ENCODE results near the gene FFAR3.
"Not testable (repeated sequence)": the region's sequence is repeated elsewhere in the genome, so short reads cannot be mapped to it uniquely, and the experiment has no call there.

The FFAR3 gene

DNA sequence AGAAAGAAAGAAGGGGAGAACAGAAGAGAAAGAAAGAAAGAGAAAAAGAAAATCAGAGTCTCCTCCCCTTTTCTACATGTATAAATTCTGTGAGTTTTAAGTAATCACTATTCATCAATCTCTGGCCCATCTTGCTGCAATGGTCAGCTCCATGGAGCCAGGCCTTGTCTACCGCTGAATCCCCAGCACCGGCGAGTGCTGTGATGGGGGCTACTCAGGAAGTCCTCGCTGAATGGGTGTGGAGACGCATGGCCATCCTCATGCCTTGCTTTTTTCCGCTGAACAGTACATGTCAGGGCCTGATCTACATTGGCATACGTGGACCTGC lies 42.5 kb downstream of the FFAR3 start:
- no peak overlapping the region for H3K4me3 ChIP-seq (ENCODE audit: low read depth, low read length)
- DNase-seq (ENCODE audit: low read depth) = no peak
- TF ChIP-seq MYC (IDR thresholded peaks at IDR 0.05; ENCODE audit: low read depth, low read length) (no peak), POLR2A (IDR thresholded peaks at IDR 0.05; ENCODE audit: extremely low read depth, insufficient read length) (no peak)
- TF ChIP-seq, protein P1, sequence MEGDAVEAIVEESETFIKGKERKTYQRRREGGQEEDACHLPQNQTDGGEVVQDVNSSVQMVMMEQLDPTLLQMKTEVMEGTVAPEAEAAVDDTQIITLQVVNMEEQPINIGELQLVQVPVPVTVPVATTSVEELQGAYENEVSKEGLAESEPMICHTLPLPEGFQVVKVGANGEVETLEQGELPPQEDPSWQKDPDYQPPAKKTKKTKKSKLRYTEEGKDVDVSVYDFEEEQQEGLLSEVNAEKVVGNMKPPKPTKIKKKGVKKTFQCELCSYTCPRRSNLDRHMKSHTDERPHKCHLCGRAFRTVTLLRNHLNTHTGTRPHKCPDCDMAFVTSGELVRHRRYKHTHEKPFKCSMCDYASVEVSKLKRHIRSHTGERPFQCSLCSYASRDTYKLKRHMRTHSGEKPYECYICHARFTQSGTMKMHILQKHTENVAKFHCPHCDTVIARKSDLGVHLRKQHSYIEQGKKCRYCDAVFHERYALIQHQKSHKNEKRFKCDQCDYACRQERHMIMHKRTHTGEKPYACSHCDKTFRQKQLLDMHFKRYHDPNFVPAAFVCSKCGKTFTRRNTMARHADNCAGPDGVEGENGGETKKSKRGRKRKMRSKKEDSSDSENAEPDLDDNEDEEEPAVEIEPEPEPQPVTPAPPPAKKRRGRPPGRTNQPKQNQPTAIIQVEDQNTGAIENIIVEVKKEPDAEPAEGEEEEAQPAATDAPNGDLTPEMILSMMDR (IDR thresholded peaks at IDR 0.05; ENCODE audit: low read depth, low read length) = no peak
- TF ChIP-seq, protein P2, sequence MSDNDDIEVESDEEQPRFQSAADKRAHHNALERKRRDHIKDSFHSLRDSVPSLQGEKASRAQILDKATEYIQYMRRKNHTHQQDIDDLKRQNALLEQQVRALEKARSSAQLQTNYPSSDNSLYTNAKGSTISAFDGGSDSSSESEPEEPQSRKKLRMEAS (IDR thresholded peaks at IDR 0.05; ENCODE audit: low read depth, low read length) = no peak

DNA sequence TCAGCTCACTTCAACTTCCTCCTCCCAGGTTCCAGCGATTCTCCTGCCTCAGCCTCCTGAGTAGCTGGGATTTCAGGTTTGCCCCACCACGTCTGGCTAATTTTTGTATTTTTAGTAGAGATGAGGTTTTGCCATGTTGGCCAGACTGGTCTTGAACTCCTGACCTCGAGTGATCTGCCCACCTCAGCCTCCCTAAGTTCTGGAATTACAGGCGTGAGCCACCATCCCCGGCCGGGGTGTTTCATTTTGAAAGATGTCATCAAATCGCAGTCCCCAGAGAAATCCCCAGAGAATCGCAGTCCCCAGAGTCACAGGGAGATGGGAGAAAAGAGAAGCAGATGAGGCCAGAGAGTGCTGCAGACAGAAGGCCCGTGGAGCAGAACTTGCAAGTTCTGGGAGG lies 43.2 kb downstream of the FFAR3 start:
- DNase-seq (ENCODE audit: low read depth) = peak; percentile 18
- H3K4me3 ChIP-seq (ENCODE audit: low read depth, low read length) = not testable (repeated sequence)

DNA sequence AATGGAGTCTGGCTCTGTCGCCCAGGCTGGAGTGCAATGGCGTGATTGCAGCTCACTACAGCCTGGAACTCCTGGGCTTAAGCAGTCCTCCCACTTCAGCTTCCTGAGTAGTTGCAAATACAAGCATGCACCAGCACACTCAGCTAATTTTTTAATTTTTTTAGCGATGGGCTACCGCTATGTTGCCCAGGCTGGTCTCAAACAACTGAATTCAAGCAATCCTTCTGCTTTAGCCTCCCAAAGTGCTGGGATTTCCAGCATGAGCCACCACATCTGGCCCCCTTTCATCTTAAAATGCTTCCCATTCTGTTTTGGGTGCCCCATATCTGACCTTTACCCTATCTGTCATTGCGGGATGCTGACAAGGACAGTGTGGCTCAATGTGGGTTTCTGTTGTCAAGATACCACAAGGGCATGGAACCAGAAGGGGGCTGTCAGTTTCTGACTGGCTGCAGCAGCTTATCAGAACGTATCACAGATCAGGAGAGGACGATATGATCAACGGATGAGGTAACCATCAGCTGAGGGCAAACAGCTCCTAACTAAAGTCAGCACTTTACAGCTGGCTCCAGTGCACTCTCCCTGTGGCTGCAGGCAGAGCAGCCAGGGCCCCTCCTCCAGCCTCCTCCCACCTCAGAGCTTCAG lies 45.0 kb downstream of the FFAR3 start:
- TF ChIP-seq, protein P2 (IDR thresholded peaks at IDR 0.05; ENCODE audit: low read depth, low read length) = no peak
- TF ChIP-seq MYC (IDR thresholded peaks at IDR 0.05; ENCODE audit: low read depth, low read length) (no peak), POLR2A (IDR thresholded peaks at IDR 0.05; ENCODE audit: extremely low read depth, insufficient read length) (no peak)
- TF ChIP-seq, protein P1 (IDR thresholded peaks at IDR 0.05; ENCODE audit: low read depth, low read length) = no peak
- H3K4me3 ChIP-seq (ENCODE audit: low read depth, low read length) = no peak overlapping the region
- DNase-seq (ENCODE audit: low read depth) = no peak

DNA sequence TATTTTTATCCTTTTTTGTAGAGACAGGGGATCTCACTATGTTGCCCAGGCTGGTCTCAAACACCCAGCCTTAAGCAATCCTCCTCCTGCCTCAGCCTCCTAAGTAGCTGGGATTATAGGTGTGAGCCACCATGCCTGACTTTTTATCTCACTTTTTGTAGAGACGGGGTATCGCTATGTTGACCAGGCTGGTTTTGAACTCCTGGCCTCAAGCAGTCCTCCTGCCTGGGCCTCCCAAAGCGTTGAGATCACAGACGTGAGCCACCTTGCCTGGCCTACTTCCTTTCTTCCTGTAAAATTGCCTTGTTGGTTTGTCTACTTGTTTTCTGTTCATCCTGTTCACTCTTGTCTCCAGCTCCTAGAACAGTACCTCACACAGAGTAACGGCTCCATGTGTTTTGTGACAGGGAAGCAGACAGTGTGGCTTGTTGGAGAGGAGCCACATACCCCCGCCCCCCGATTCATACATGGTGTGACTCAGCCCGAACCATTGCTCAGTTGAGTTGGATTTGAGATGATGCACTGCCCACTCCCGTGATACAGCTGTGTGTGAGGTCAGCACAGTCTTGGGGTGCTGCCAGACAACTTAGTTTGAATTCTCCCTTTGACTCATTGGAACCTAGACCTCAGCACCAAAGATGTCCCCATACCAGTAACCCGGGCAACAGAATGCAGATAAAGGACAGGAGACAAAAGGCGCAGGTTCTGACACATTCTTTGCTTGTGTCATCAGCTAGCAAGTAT lies 46.8 kb downstream of the FFAR3 start:
- TF ChIP-seq, protein P1 (IDR thresholded peaks at IDR 0.05; ENCODE audit: low read depth, low read length) = no peak
- no peak for TF ChIP-seq MYC (IDR thresholded peaks at IDR 0.05; ENCODE audit: low read depth, low read length)
- no peak for TF ChIP-seq POLR2A (IDR thresholded peaks at IDR 0.05; ENCODE audit: extremely low read depth, insufficient read length)
- TF ChIP-seq, protein P2 (IDR thresholded peaks at IDR 0.05; ENCODE audit: low read depth, low read length) = no peak
- no peak for DNase-seq (ENCODE audit: low read depth)
- no peak overlapping the region for H3K4me3 ChIP-seq (ENCODE audit: low read depth, low read length)

DNA sequence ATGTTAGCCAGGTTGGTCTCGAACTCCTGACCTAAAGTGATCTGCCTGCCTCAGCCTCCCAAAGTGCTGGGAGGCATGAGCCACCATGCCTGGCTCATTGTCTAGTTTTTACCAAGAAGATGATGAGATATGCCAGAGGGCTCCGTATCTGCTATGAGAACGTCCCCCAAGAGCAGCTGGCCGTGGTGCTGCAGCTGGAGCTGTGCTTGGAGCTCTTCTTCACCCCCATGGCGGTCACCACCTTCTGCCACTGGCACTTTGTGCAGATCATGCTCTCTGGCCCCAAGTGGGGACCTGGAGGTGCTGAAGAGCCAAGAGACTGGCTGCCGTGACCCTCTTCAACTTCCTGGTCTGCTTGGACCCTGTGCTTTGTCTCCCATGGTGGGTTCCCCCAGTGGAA lies 49.4 kb downstream of the FFAR3 start:
- TF ChIP-seq, protein P1 (IDR thresholded peaks at IDR 0.05; ENCODE audit: low read depth, low read length) = no peak
- no peak for TF ChIP-seq POLR2A (IDR thresholded peaks at IDR 0.05; ENCODE audit: extremely low read depth, insufficient read length)
- TF ChIP-seq, protein P2 (IDR thresholded peaks at IDR 0.05; ENCODE audit: low read depth, low read length) = no peak
- no peak for TF ChIP-seq MYC (IDR thresholded peaks at IDR 0.05; ENCODE audit: low read depth, low read length)
- H3K4me3 ChIP-seq (ENCODE audit: low read depth, low read length) = no peak overlapping the region
- DNase-seq (ENCODE audit: low read depth) = no peak

DNA sequence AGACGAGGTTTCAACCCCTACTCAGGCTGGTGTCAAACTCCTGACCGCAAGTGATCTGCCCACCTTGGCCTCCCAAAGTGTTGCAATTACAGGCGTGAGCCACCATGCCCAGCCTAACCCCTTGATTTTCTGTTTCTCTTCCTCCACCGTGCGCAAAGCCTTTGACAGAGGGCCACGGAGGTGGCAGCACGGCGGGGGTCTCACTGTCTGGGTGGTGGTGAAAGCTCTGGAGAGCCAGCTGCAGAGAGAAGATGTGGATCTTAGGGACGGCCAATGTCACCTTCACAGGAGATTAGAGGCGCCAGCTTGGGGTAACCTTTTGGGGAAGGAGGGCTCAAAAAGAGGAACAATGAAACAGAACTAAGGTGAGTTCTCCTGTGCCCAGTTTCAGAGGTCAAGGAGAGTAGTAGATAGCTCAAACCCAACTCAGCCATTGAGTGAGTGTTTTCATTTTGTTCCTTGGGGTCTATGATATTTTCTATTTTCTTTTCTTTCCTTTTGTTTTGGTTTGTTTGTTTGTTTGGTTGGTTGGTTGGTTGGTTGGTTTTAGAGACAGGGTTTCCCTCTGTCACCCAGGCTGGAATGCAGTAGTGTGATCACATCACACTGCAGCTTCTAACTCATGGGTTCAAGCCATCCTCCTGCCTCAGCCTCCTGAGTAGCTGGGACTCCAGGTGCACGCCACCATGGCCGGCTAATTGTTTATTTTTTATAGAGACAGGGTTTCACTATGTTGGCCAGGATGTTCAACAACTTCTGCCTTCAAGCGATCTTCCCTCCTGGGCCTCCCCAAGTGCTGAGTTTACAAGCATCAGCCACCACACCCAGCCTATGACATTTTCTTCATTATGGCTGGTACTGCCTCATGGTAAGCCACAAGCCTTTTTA lies 50.3 kb downstream of the FFAR3 start:
- DNase-seq (ENCODE audit: low read depth) = no peak
- H3K4me3 ChIP-seq (ENCODE audit: low read depth, low read length) = no peak overlapping the region
- TF ChIP-seq, protein P1 (IDR thresholded peaks at IDR 0.05; ENCODE audit: low read depth, low read length) = no peak
- TF ChIP-seq MYC (IDR thresholded peaks at IDR 0.05; ENCODE audit: low read depth, low read length) (no peak), POLR2A (IDR thresholded peaks at IDR 0.05; ENCODE audit: extremely low read depth, insufficient read length) (no peak)
- TF ChIP-seq, protein P2 (IDR thresholded peaks at IDR 0.05; ENCODE audit: low read depth, low read length) = no peak
